ENCODE measurements around the gene AP2A2. TPM values are rescaled to one million over a fixed set of nuclear protein-coding genes. Genes with fewer than 3 reads are reported as not detected.

Gene AP2A2
- total RNA-seq, 1 donor = 50.7 TPM

DNA sequence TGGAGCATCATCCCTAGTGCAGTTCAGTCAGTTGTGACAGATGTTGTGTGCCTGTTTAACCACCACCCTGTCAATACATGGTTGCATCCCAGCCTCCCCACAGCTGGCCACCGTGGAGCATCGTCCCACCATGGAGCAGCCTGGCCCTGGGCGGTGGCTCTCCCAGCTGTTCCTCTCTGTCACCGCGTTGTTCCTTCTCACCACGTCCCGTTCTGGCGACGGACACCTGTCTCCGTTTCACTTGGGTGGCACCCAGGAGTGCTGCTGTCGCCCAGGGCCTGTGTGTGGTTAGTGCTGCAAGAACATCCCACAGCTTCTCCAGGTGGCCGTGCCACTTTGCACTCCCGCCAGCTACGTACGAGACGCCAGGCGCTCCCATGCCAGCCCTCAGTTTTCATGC lies 84.3 kb downstream of the AP2A2 start:
- H3K36me3 ChIP-seq (ENCODE audit: insufficient read depth, low read length) = peaks cover 34% of the 10 kb centered on the region
- no peaks in the 10 kb centered on the region for H3K27me3 ChIP-seq (ENCODE audit: insufficient read depth, low read length)
- no peak overlapping the region for H2AFZ ChIP-seq (ENCODE audit: low read length)
- no peak overlapping the region for H3K4me3 ChIP-seq (ENCODE audit: insufficient read depth, low read length)
- H3K4me2 ChIP-seq (ENCODE audit: insufficient read depth, low read length) = no peak overlapping the region
- H3K27ac ChIP-seq (ENCODE audit: low read depth, low read length) = no peak overlapping the region
- DNase-seq (ENCODE audit: insufficient read length, low spot score, missing footprints) = no peak
- no peaks in the 10 kb centered on the region for H3K4me1 ChIP-seq (ENCODE audit: insufficient read depth, low read length)
- H4K20me1 ChIP-seq (ENCODE audit: insufficient read depth, low read length) = no peaks in the 10 kb centered on the region
- TF ChIP-seq, protein P1, sequence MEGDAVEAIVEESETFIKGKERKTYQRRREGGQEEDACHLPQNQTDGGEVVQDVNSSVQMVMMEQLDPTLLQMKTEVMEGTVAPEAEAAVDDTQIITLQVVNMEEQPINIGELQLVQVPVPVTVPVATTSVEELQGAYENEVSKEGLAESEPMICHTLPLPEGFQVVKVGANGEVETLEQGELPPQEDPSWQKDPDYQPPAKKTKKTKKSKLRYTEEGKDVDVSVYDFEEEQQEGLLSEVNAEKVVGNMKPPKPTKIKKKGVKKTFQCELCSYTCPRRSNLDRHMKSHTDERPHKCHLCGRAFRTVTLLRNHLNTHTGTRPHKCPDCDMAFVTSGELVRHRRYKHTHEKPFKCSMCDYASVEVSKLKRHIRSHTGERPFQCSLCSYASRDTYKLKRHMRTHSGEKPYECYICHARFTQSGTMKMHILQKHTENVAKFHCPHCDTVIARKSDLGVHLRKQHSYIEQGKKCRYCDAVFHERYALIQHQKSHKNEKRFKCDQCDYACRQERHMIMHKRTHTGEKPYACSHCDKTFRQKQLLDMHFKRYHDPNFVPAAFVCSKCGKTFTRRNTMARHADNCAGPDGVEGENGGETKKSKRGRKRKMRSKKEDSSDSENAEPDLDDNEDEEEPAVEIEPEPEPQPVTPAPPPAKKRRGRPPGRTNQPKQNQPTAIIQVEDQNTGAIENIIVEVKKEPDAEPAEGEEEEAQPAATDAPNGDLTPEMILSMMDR (IDR thresholded peaks at IDR 0.05; ENCODE audit: extremely low read depth, low read depth, low read length) = no peak
- no peaks in the 10 kb centered on the region for H3K9me3 ChIP-seq (ENCODE audit: low read depth, low read length)
- H3K79me2 ChIP-seq (ENCODE audit: insufficient read depth, low read length) = no peaks in the 10 kb centered on the region

DNA sequence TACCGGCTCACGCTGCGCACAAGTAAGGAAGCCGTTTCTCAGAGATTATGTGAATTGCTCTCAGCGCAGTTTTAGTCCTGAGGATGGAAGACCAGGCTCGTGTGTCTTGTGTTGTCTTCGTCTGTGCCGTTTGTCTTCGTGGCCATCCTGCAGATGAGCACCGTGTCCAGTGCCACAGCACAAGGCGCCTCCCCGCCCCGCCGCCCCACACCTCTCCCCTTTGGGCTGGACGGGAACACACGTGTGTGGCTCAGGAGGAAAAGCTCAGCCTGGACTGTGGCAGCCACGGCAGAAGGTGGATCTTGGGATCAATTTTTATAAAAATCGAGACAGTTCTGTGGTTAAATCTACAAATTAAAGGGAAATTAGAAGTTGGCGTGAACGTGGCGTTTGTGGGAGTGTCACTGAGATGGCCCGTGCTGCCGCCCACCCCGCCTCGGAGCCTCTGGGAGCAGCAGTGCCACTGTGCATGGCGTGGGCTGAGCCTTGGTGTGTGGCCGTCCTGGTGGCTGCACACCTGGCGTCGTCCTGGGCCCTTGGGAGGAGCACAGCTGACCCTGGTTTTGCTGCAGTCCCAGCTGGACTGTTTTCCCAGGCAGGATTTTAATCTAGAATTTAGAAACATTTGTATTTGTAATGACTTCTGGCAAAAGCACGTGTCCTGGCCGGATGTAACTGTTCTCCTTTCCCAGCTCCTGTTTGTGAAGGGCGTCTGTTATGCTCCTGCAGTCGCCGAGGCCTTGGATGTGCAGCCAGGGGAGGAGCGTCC lies 85.1 kb downstream of the AP2A2 start:
- no peaks in the 10 kb centered on the region for H3K79me2 ChIP-seq (ENCODE audit: insufficient read depth, low read length)
- no peak overlapping the region for H3K4me2 ChIP-seq (ENCODE audit: insufficient read depth, low read length)
- H2AFZ ChIP-seq (ENCODE audit: low read length) = no peak overlapping the region
- H3K9me3 ChIP-seq (ENCODE audit: low read depth, low read length) = no peaks in the 10 kb centered on the region
- TF ChIP-seq, protein P1 (IDR thresholded peaks at IDR 0.05; ENCODE audit: extremely low read depth, low read depth, low read length) = no peak
- DNase-seq (ENCODE audit: insufficient read length, low spot score, missing footprints) = no peak
- H3K4me3 ChIP-seq (ENCODE audit: insufficient read depth, low read length) = no peak overlapping the region
- H3K27me3 ChIP-seq (ENCODE audit: insufficient read depth, low read length) = no peaks in the 10 kb centered on the region
- no peaks in the 10 kb centered on the region for H3K4me1 ChIP-seq (ENCODE audit: insufficient read depth, low read length)
- H3K27ac ChIP-seq (ENCODE audit: low read depth, low read length) = no peak overlapping the region
- peaks cover 32% of the 10 kb centered on the region for H3K36me3 ChIP-seq (ENCODE audit: insufficient read depth, low read length)
- H4K20me1 ChIP-seq (ENCODE audit: insufficient read depth, low read length) = no peaks in the 10 kb centered on the region

GRCh38 chr11:1011320-1011698 lies 85.6 kb downstream of the AP2A2 start:
- TF ChIP-seq, protein P1 (IDR thresholded peaks at IDR 0.05; ENCODE audit: extremely low read depth, low read depth, low read length) = no peak
- no peaks in the 10 kb centered on the region for H3K27me3 ChIP-seq (ENCODE audit: insufficient read depth, low read length)
- H3K4me2 ChIP-seq (ENCODE audit: insufficient read depth, low read length) = no peak overlapping the region
- H4K20me1 ChIP-seq (ENCODE audit: insufficient read depth, low read length) = peaks cover 2% of the 10 kb centered on the region
- no peaks in the 10 kb centered on the region for H3K4me1 ChIP-seq (ENCODE audit: insufficient read depth, low read length)
- H2AFZ ChIP-seq (ENCODE audit: low read length) = no peak overlapping the region
- peaks cover 28% of the 10 kb centered on the region for H3K36me3 ChIP-seq (ENCODE audit: insufficient read depth, low read length)
- H3K9me3 ChIP-seq (ENCODE audit: low read depth, low read length) = no peaks in the 10 kb centered on the region
- no peak overlapping the region for H3K4me3 ChIP-seq (ENCODE audit: insufficient read depth, low read length)
- no peaks in the 10 kb centered on the region for H3K79me2 ChIP-seq (ENCODE audit: insufficient read depth, low read length)
- H3K27ac ChIP-seq (ENCODE audit: low read depth, low read length) = no peak overlapping the region
- no peak for DNase-seq (ENCODE audit: insufficient read length, low spot score, missing footprints)

DNA sequence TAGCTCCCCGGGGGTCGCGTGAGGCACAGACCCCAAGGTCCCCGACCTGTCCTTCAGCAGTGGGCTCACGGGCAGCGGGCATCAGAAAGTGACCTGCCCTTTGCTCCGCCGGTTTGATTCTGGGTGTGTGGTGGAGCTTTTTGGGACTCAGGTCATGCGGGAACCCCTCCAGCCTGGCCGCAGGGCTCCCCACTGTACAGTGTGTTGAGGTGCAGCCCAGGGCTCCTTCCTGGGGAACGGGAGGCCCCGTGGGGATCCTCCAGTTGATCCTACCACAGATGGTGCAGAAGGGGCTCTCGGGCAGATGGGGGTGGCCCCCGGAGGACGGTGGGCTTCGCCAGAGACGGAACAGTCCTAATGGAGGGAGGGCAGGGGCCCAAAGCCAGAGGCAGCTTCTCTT lies 86.6 kb downstream of the AP2A2 start:
- H2AFZ ChIP-seq (ENCODE audit: low read length) = no peak overlapping the region
- H3K79me2 ChIP-seq (ENCODE audit: insufficient read depth, low read length) = peaks cover 10% of the 10 kb centered on the region

More for the DNA sequence above, 86.6 kb downstream of the AP2A2 start:
- Histone ChIP-seq H4K20me1 (ENCODE audit: insufficient read depth, low read length) (peaks cover 12% of the 10 kb centered on the region), H3K4me1 (ENCODE audit: insufficient read depth, low read length) (no peaks in the 10 kb centered on the region), H3K36me3 (ENCODE audit: insufficient read depth, low read length) (peaks cover 28% of the 10 kb centered on the region), H3K4me2 (ENCODE audit: insufficient read depth, low read length) (no peak overlapping the region), H3K9me3 (ENCODE audit: low read depth, low read length) (no peaks in the 10 kb centered on the region), H3K27me3 (ENCODE audit: insufficient read depth, low read length) (no peaks in the 10 kb centered on the region), H3K27ac (ENCODE audit: low read depth, low read length) (no peak overlapping the region), H3K4me3 (ENCODE audit: insufficient read depth, low read length) (no peak overlapping the region)
- TF ChIP-seq, protein P1 (IDR thresholded peaks at IDR 0.05; ENCODE audit: extremely low read depth, low read depth, low read length) = no peak
- DNase-seq (ENCODE audit: insufficient read length, low spot score, missing footprints) = no peak
